Esophagus muscularis mucosa (tissue), 4 donors: Measurements from ENCODE around the gene RNF220.

Experiments used
- CTCF ChIP-seq, 3 experiments: fragments of 200-600 bp in 2 of 3; fragments of 450-650 bp in 1 of 3; sonication (generic) in 2 of 3; IDR thresholded peaks; one replicate each; pipeline ENCODE4 v1.5.1; 2017 to 2019; ENCODE audit warnings: antibody characterized with exemption in 3 of 3, mild to moderate bottlenecking in 2 of 3, moderate library complexity in 1 of 3
- EP300 ChIP-seq: sonication (generic); formaldehyde crosslinking; IDR thresholded peaks from one replicate; pipeline ENCODE4 v1.6.1; 2017; ENCODE audit warnings: antibody characterized with exemption
- POLR2A ChIP-seq: fragments of 450-650 bp; IDR thresholded peaks from one replicate; pipeline ENCODE4 v1.6.1; 2017; ENCODE audit warnings: antibody characterized with exemption, moderate library complexity, mild to moderate bottlenecking, low read depth

- TF ChIP-seq CTCF (IDR thresholded peaks at IDR 0.05) (no peak), POLR2A (no peak), EP300 (no peak)
Observed at GRCh38 chr1:44606701-44607281, 201.7 kb downstream of the RNF220 start.
